GM12878 (cell line): ENCODE data around the gene SHROOM3.

Experiments
- BHLHE40 ChIP-seq, 2 experiments: fragments of 450-650 bp in 1 of 2; IDR thresholded peaks; 2 replicates each; pipeline ENCODE4 v1.6.1; 2011 to 2017; ENCODE audit warnings: low read depth in 2 of 2, borderline replicate concordance in 1 of 2, improper control_type of control experiment in 1 of 2, low read length in 1 of 2, mild to moderate bottlenecking in 1 of 2
- HDAC2 ChIP-seq: fragments of 200-600 bp; sonication (generic); IDR thresholded peaks from 2 replicates; pipeline ENCODE4 v1.6.1; 2017
- SP1 ChIP-seq: IDR thresholded peaks from one replicate; pipeline ENCODE4 v1.6.1; 2011; ENCODE audit warnings: low read depth, low read length
- ZNF384 ChIP-seq: IDR thresholded peaks from 2 replicates; pipeline ENCODE4 v1.6.1; 2012; ENCODE audit warnings: low read depth, mild to moderate bottlenecking, low read length, improper control_type of control experiment, borderline replicate concordance
- TF ChIP-seq, protein P1 (sequence below): IDR thresholded peaks from 2 replicates; pipeline ENCODE4 v1.6.1; 2012; ENCODE audit warnings: mild to moderate bottlenecking, low read depth, low read length

GRCh38 chr4:76595435-76595834 is 160.4 kb downstream of the SHROOM3 start:
- no peak for TF ChIP-seq BHLHE40 (IDR thresholded peaks at IDR 0.05; ENCODE audit: borderline replicate concordance in 1 of 2, low read depth in 2 of 2, low read length in 1 of 2)
- TF ChIP-seq ZNF384 = no peak
- TF ChIP-seq, protein P1, sequence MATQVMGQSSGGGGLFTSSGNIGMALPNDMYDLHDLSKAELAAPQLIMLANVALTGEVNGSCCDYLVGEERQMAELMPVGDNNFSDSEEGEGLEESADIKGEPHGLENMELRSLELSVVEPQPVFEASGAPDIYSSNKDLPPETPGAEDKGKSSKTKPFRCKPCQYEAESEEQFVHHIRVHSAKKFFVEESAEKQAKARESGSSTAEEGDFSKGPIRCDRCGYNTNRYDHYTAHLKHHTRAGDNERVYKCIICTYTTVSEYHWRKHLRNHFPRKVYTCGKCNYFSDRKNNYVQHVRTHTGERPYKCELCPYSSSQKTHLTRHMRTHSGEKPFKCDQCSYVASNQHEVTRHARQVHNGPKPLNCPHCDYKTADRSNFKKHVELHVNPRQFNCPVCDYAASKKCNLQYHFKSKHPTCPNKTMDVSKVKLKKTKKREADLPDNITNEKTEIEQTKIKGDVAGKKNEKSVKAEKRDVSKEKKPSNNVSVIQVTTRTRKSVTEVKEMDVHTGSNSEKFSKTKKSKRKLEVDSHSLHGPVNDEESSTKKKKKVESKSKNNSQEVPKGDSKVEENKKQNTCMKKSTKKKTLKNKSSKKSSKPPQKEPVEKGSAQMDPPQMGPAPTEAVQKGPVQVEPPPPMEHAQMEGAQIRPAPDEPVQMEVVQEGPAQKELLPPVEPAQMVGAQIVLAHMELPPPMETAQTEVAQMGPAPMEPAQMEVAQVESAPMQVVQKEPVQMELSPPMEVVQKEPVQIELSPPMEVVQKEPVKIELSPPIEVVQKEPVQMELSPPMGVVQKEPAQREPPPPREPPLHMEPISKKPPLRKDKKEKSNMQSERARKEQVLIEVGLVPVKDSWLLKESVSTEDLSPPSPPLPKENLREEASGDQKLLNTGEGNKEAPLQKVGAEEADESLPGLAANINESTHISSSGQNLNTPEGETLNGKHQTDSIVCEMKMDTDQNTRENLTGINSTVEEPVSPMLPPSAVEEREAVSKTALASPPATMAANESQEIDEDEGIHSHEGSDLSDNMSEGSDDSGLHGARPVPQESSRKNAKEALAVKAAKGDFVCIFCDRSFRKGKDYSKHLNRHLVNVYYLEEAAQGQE = no peak
- TF ChIP-seq HDAC2 = no peak
- TF ChIP-seq SP1 = no peak
